ENCODE results near the gene DYRK1A. TPM values are rescaled to one million over a fixed set of nuclear protein-coding genes. Genes with fewer than 3 reads are reported as not detected.

Gene DYRK1A
- total RNA-seq, 3 donors from 2014 or later (not counting 1 experiment from before 2014, with no cell fraction given), result 149 to 166 (median 153) TPM

DNA sequence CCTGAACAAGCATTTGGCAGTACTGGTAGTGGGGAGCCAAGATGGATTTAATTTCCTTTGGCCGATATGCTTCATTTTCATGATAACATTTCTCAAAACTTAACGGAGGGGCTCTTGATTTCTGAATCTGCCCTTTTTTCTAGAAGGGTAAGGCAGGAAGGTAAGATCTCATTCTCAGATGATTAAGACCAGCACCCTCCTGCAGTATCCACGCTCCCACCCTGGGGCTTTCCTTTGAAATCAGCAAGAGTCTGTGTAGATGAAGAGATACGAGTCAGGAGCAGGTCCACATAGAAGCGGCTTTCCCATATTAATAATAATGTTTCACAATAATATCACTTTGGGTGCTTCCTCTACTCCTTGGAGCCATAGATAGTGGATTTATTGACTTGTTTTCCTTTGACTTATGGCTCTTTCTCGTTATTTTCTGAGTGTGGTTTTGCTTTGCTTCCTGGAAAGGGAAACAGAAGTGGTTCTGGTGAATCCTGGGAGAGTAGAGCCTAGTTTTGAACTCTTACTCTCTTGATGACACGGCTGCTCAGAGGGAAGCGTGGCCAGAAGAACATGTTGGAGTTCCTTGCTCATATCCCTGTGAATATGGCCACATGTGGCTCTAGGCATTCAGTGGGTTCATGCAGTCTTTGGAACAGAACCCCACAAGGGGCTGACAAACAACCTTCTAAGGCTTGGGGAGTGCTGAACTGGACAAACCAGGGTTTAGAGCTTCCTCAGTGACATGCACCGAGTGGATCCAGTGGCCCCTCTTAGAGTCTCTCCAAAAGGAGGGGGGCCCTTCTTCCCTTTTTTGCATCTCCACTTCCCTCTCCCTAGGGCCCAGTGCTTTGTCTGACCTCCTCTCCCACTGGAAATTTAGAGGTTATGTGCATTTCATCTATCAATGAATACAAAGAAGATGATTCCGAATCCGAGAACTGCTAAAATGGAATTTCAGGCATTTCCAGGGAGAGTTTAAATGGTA is 195.7 kb downstream of the DYRK1A start:
- no peak for DNase-seq
- H3K9me3 Mint-ChIP-seq, result no peaks in the 10 kb centered on the region
- Histone ChIP-seq H3K36me3 (ENCODE audit: control insufficient read depth, insufficient read depth, low read length) (no peaks in the 10 kb centered on the region), H3K4me1 (ENCODE audit: control insufficient read depth, insufficient read depth, low read length) (peaks cover 15% of the 10 kb centered on the region), H3K4me3 (ENCODE audit: low read length) (no peak overlapping the region), H3K27me3 (ENCODE audit: control insufficient read depth, insufficient read depth, low read length) (no peaks in the 10 kb centered on the region), H3K9me3 (ENCODE audit: control insufficient read depth, insufficient read depth, low read length) (no peaks in the 10 kb centered on the region), H3K27ac (ENCODE audit: low read length) (no peak overlapping the region)
- WGBS (ENCODE audit: insufficient coverage), result 81% methylated on average over 7 of the region's 11 CpGs
- H3K4me3 Mint-ChIP-seq, result peak overlapping the region; percentile 97
- no peak for ATAC-seq
- intact Hi-C loops (cut with micrococcal nuclease), result loop anchor here (5.0 kb wide), 4 partner anchors 100 to 490 kb away; partner anchors contain the start of genes DYRK1A, PIGP and TTC3
- peaks cover 18 to 28% of the 10 kb centered on the region in 2 donors for H3K4me1 Mint-ChIP-seq
- H3K27me3 Mint-ChIP-seq (ENCODE audit: low read depth in 2 of 2), result peaks cover 0 to 3% of the 10 kb centered on the region in 2 donors
- TF ChIP-seq, protein P1, sequence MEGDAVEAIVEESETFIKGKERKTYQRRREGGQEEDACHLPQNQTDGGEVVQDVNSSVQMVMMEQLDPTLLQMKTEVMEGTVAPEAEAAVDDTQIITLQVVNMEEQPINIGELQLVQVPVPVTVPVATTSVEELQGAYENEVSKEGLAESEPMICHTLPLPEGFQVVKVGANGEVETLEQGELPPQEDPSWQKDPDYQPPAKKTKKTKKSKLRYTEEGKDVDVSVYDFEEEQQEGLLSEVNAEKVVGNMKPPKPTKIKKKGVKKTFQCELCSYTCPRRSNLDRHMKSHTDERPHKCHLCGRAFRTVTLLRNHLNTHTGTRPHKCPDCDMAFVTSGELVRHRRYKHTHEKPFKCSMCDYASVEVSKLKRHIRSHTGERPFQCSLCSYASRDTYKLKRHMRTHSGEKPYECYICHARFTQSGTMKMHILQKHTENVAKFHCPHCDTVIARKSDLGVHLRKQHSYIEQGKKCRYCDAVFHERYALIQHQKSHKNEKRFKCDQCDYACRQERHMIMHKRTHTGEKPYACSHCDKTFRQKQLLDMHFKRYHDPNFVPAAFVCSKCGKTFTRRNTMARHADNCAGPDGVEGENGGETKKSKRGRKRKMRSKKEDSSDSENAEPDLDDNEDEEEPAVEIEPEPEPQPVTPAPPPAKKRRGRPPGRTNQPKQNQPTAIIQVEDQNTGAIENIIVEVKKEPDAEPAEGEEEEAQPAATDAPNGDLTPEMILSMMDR (IDR thresholded peaks at IDR 0.05), result no peak
- no peaks in the 10 kb centered on the region for H3K36me3 Mint-ChIP-seq
- peak overlapping the region; percentile 98 to 100 for H3K27ac Mint-ChIP-seq

DNA sequence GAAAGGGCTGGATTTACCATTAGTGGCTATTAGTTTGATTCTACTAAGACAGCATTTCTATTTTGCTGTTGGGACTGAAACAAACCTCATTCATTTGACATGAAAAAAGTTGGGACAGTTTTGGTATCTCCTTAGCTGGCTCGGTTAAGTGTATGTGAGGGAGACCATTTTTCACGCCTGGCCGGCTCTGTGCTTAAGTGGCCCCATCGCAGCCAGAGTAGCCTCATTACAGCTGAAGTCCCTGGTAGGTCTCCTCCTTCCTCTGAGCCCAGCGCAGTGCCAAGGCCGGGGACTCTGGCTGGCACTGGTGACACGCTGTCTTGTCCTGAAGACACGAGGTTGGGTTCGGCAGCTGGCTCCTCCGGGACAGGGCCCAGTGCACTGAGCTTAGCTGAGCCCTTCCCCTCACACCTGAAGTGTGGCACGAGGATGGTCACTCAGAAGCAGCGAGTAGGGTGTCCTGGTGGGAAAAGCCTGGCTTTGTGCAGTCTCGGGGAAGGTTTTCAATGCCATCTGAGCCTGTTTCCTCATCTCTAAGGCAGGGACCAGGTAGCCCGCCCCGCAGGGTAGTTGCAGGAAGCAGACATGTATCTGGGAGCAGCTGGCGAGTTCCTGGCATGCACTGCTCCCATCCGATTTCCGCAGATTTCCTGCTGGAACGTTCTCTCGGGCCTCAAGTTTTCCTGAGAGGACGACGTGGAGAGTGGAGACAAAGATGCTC is 196.5 kb downstream of the DYRK1A start:
- Mint-ChIP-seq H3K9me3 (no peaks in the 10 kb centered on the region), H3K27me3 (ENCODE audit: low read depth in 2 of 2) (peaks cover 0 to 3% of the 10 kb centered on the region in 2 donors), H3K27ac (peak overlapping the region; percentile 98 to 100), H3K4me3 (peak overlapping the region; percentile 97), H3K36me3 (no peaks in the 10 kb centered on the region), H3K4me1 (peaks cover 18 to 28% of the 10 kb centered on the region in 2 donors)
- H3K4me1 ChIP-seq (ENCODE audit: control insufficient read depth, insufficient read depth, low read length), result peaks cover 15% of the 10 kb centered on the region
- no peaks in the 10 kb centered on the region for H3K9me3 ChIP-seq (ENCODE audit: control insufficient read depth, insufficient read depth, low read length)
- H3K36me3 ChIP-seq (ENCODE audit: control insufficient read depth, insufficient read depth, low read length), result no peaks in the 10 kb centered on the region
- intact Hi-C loops (cut with micrococcal nuclease), result loop anchor here (5.0 kb wide), 4 partner anchors 101 to 491 kb away; partner anchors contain the start of genes DYRK1A, PIGP and TTC3
- 51% methylated on average over 22 of the region's 22 CpGs for WGBS (ENCODE audit: insufficient coverage)
- TF ChIP-seq, protein P1 (IDR thresholded peaks at IDR 0.05), result no peak
- DNase-seq, result no peak
- ATAC-seq, result no peak
- H3K27me3 ChIP-seq (ENCODE audit: control insufficient read depth, insufficient read depth, low read length), result no peaks in the 10 kb centered on the region
- peak overlapping the region; percentile 87 for H3K4me3 ChIP-seq (ENCODE audit: low read length)
- H3K27ac ChIP-seq (ENCODE audit: low read length), result peak overlapping the region; percentile 95

DNA sequence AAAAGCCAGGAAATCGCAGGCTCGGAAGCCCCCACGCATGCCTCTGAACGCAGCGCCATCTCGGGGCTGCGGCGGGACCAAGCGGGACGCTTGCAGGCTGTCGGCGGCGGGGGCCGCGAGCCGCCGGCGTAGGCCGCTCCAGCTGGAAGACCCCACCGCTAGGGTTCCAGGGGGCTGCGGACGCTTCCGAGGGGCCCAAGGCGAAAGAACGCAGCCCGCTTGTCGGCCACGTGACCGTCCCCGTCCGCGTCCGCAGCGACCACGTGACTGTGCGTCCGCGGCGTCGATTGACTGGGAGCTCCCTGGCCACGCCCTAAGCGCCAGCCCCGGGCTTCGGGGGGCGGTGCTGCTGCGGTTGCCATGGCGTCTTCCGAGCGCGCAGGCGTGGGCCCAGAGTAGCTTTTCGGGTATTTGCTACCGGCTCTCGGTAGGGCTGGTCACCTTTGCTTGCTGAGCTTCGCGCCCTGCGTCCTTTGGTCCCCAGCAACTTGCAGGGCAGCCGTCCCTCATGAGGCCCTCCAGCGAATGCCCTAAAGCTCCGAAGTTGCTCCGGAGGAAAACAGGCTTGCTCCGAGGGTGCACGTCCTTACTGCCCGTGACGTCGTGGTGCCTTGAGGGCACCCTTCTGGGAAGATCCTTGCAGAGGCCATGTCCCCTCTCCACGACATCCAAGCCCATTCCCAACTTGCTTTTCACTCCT is 197.2 kb downstream of the DYRK1A start:
- Histone ChIP-seq H3K27me3 (ENCODE audit: control insufficient read depth, insufficient read depth, low read length) (no peaks in the 10 kb centered on the region), H3K4me3 (ENCODE audit: low read length) (peak overlapping the region; percentile 87), H3K27ac (ENCODE audit: low read length) (peak overlapping the region; percentile 95), H3K36me3 (ENCODE audit: control insufficient read depth, insufficient read depth, low read length) (no peaks in the 10 kb centered on the region), H3K4me1 (ENCODE audit: control insufficient read depth, insufficient read depth, low read length) (peaks cover 15% of the 10 kb centered on the region), H3K9me3 (ENCODE audit: control insufficient read depth, insufficient read depth, low read length) (no peaks in the 10 kb centered on the region)
- peak; percentile 73 to 94 (median 87) for ATAC-seq
- Mint-ChIP-seq H3K9me3 (no peaks in the 10 kb centered on the region), H3K36me3 (no peaks in the 10 kb centered on the region), H3K4me3 (peak overlapping the region; percentile 97), H3K4me1 (peaks cover 18 to 28% of the 10 kb centered on the region in 2 donors), H3K27me3 (ENCODE audit: low read depth in 2 of 2) (peaks cover 0 to 3% of the 10 kb centered on the region in 2 donors), H3K27ac (peak overlapping the region; percentile 98 to 100)
- intact Hi-C loops (cut with micrococcal nuclease), result loop anchor here (1.0 to 5.0 kb wide), 5 partner anchors 101 to 491 kb away; partner anchors contain the start of genes DYRK1A, PIGP, TTC3 and VPS26C
- under 1% methylated on average over 67 of the region's 67 CpGs for WGBS (ENCODE audit: insufficient coverage)
- DNase-seq, result peak; percentile 92 to 97
- TF ChIP-seq, protein P1 (IDR thresholded peaks at IDR 0.05), result peak; percentile 37

Measured in natural killer cell (primary cell).